ENCODE results near the gene ADCK2.
A peak's percentile ranks its signal among the peaks of the same experiment; 100 is the strongest.
"Not testable (repeated sequence)": the region's sequence is repeated elsewhere in the genome, so short reads cannot be mapped to it uniquely, and the experiment has no call there.

The ADCK2 gene

DNA sequence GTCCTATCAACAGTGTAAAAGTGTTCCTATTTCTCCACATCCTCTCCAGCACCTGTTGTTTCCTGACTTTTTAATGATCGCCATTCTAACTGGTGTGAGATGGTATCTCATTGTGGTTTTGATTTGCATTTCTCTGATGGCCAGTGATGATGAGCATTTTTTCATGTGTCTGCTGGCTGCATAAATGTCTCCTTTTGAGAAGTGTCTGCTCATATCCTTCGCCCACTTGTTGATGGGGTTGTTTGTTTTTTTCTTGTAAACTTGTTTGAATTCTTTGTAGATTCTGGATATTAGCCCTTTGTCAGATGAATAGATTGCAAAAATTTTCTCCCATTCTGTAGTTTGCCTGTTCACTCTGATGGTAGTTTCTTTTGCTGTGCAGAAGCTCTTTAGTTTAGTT is 9.8 kb upstream of the ADCK2 start:
- H3K27me3 ChIP-seq (ENCODE audit: control insufficient read depth, insufficient read depth, low read length): not testable (repeated sequence)

DNA sequence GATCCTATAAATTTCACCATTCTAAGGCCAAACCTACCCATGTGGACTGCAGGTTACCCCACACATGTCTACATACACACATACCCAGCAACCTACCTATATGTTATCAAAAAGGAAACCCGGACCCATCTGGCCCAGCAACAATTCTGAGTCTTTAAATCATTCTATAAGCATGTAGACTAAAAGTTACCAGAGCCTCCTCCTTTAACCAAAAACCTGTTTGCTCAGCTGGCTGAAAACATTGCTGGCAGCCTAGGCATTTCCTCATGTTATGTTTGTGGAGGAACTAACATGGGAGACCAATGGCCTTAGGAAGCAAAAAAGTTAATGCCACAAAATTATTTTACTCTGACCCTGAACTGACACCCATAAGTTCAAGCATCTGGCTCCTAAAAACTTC is 5.3 kb upstream of the ADCK2 start:
- no peaks in the 10 kb centered on the region; the same call in 1 of the 2 replicates for H3K27me3 ChIP-seq (ENCODE audit: control insufficient read depth, insufficient read depth, low read length)
- H3K4me3 ChIP-seq (ENCODE audit: low read depth, low read length): no peak overlapping the region
- no peaks in the 10 kb centered on the region for H3K9me3 ChIP-seq (ENCODE audit: control insufficient read depth, insufficient read depth, low read depth, low read length)
- H3K9ac ChIP-seq (ENCODE audit: low read length): no peak overlapping the region
- H3K36me3 ChIP-seq (ENCODE audit: control insufficient read depth, insufficient read depth, low read length): no peaks in the 10 kb centered on the region
- peaks cover 5% of the 10 kb centered on the region; the same call in 1 of the 2 replicates for H3K4me1 ChIP-seq (ENCODE audit: control insufficient read depth, insufficient read depth, low read length)
- no peak overlapping the region for H3K27ac ChIP-seq (ENCODE audit: low read depth, low read length)

More for the DNA sequence above, 9.8 kb upstream of the ADCK2 start:
- not testable (repeated sequence) for H3K36me3 ChIP-seq (ENCODE audit: control insufficient read depth, insufficient read depth, low read length); H3K9me3 ChIP-seq (ENCODE audit: control insufficient read depth, insufficient read depth, low read depth, low read length); H3K27ac ChIP-seq (ENCODE audit: low read depth, low read length); H3K9ac ChIP-seq (ENCODE audit: low read length); H3K4me1 ChIP-seq (ENCODE audit: control insufficient read depth, insufficient read depth, low read length); H3K4me3 ChIP-seq (ENCODE audit: low read depth, low read length)

DNA sequence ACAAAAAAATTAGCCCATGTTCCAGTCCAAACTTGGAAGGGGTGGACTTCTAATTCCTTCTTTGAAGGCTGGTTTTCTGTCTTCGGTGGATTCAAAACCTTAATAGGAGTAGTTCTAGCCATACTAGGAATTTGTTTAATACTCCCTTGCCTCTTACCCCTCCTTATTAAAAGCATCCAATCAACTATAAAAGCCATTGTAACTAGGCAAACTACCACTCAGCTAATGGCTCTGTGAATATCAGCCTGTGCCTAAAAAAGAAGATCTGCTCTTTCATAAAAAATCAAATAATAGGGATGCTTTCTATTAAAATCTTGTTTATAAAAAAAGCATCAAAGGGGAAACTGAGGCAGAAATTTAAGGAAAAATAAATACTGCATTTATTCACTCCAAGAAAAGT is 4.1 kb upstream of the ADCK2 start:
- Histone ChIP-seq H3K9me3 (ENCODE audit: control insufficient read depth, insufficient read depth, low read depth, low read length) (no peaks in the 10 kb centered on the region), H3K4me3 (ENCODE audit: low read depth, low read length) (no peak overlapping the region), H3K9ac (ENCODE audit: low read length) (no peak overlapping the region), H3K27me3 (ENCODE audit: control insufficient read depth, insufficient read depth, low read length) (peaks cover 6% of the 10 kb centered on the region; the same call in 1 of the 2 replicates), H3K36me3 (ENCODE audit: control insufficient read depth, insufficient read depth, low read length) (no peaks in the 10 kb centered on the region), H3K4me1 (ENCODE audit: control insufficient read depth, insufficient read depth, low read length) (peaks cover 10% of the 10 kb centered on the region; the same call in 1 of the 2 replicates), H3K27ac (ENCODE audit: low read depth, low read length) (no peak overlapping the region)

- no peaks in the 10 kb centered on the region for H3K36me3 ChIP-seq (ENCODE audit: control insufficient read depth, insufficient read depth, low read length)
- no peak overlapping the region for H3K27ac ChIP-seq (ENCODE audit: low read depth, low read length)
- no peak overlapping the region for H3K9ac ChIP-seq (ENCODE audit: low read length)
- H3K4me3 ChIP-seq (ENCODE audit: low read depth, low read length): no peak overlapping the region
- no peaks in the 10 kb centered on the region for H3K9me3 ChIP-seq (ENCODE audit: control insufficient read depth, insufficient read depth, low read depth, low read length)
- peaks cover 12% of the 10 kb centered on the region; the same call in 1 of the 2 replicates for H3K27me3 ChIP-seq (ENCODE audit: control insufficient read depth, insufficient read depth, low read length)
- peaks cover 13% of the 10 kb centered on the region; the same call in 1 of the 2 replicates for H3K4me1 ChIP-seq (ENCODE audit: control insufficient read depth, insufficient read depth, low read length)
Measured at GRCh38 chr7:140669352-140669751, 3.4 kb upstream of the ADCK2 start.

DNA sequence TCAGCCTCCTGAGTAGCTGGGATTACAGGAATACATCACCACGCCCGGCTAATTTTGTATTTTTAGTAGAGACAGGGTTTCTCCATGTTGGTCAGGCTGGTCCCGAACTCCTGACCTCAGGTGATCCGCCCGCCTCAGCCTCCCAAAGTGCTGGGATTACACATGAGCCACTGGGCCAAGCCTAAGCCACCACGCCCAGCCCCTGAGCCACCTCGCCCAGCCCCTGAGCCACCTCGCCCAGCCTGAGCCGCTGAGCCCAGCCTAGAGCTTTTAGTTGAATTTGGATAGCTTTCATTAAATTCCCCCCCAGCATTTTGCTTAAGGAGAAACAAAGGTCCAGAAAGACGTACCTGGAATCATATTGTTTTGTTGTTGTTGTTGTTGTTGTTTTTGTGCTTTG is 2.9 kb upstream of the ADCK2 start:
- not testable (repeated sequence) for H3K27ac ChIP-seq (ENCODE audit: low read depth, low read length); H3K9ac ChIP-seq (ENCODE audit: low read length); H3K9me3 ChIP-seq (ENCODE audit: control insufficient read depth, insufficient read depth, low read depth, low read length); H3K36me3 ChIP-seq (ENCODE audit: control insufficient read depth, insufficient read depth, low read length); H3K4me3 ChIP-seq (ENCODE audit: low read depth, low read length)
- peaks cover 12% of the 10 kb centered on the region; the same call in 1 of the 2 replicates for H3K27me3 ChIP-seq (ENCODE audit: control insufficient read depth, insufficient read depth, low read length)
- peaks cover 13% of the 10 kb centered on the region; the same call in 1 of the 2 replicates for H3K4me1 ChIP-seq (ENCODE audit: control insufficient read depth, insufficient read depth, low read length)

DNA sequence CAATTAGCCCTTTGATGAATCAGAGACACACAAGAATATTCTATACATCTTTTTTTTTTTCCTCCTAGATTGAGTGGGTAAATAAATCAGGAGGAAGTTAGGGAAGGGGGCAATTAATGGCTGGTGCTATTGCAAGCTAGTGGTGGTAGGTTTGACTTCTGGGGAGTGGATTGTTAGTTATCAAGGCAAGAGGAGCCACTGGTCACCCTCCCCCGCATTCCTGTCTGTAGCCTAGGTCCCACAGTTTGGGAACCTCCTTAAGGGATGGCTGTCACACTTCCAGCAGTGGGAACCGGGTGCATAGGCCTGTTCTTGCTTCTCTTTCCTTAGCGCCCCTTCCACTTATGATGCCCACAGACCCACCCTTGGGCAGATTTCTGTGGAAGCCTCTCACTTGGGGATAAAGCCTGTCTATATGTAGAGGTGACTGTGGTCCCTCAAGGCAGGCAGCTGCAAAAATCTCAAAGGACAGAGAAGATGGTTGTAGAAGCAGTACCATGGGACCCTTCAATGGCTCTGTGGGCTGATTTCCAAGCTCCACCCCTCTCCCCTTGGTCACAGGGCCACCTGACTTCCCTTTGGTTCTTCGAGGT is 2.3 kb upstream of the ADCK2 start:
- H3K9ac ChIP-seq (ENCODE audit: low read length): no peak overlapping the region

GRCh38 chr7:140671966-140672365 is 779 bp upstream of the ADCK2 start:
- H3K9ac ChIP-seq (ENCODE audit: low read length): no peak overlapping the region
- peaks cover 12% of the 10 kb centered on the region; the same call in 1 of the 2 replicates for H3K27me3 ChIP-seq (ENCODE audit: control insufficient read depth, insufficient read depth, low read length)
- H3K4me1 ChIP-seq (ENCODE audit: control insufficient read depth, insufficient read depth, low read length): peaks cover 17% of the 10 kb centered on the region
- H3K9me3 ChIP-seq (ENCODE audit: control insufficient read depth, insufficient read depth, low read depth, low read length): no peaks in the 10 kb centered on the region
- no peak overlapping the region for H3K27ac ChIP-seq (ENCODE audit: low read depth, low read length)
- H3K4me3 ChIP-seq (ENCODE audit: low read depth, low read length): peak overlapping the region; percentile 88
- no peaks in the 10 kb centered on the region for H3K36me3 ChIP-seq (ENCODE audit: control insufficient read depth, insufficient read depth, low read length)

More for the DNA sequence above, 2.3 kb upstream of the ADCK2 start:
- H3K4me3 ChIP-seq (ENCODE audit: low read depth, low read length): no peak overlapping the region
- peaks cover 14% of the 10 kb centered on the region for H3K4me1 ChIP-seq (ENCODE audit: control insufficient read depth, insufficient read depth, low read length)
- H3K36me3 ChIP-seq (ENCODE audit: control insufficient read depth, insufficient read depth, low read length): no peaks in the 10 kb centered on the region
- H3K27me3 ChIP-seq (ENCODE audit: control insufficient read depth, insufficient read depth, low read length): peaks cover 12% of the 10 kb centered on the region; the same call in 1 of the 2 replicates
- no peak overlapping the region for H3K27ac ChIP-seq (ENCODE audit: low read depth, low read length)
- H3K9me3 ChIP-seq (ENCODE audit: control insufficient read depth, insufficient read depth, low read depth, low read length): no peaks in the 10 kb centered on the region

- peak overlapping the region; percentile 88 for H3K4me3 ChIP-seq (ENCODE audit: low read depth, low read length)
- peaks cover 17% of the 10 kb centered on the region for H3K4me1 ChIP-seq (ENCODE audit: control insufficient read depth, insufficient read depth, low read length)
- peak overlapping the region; percentile 45 for H3K9ac ChIP-seq (ENCODE audit: low read length)
- no peak overlapping the region for H3K27ac ChIP-seq (ENCODE audit: low read depth, low read length)
- H3K9me3 ChIP-seq (ENCODE audit: control insufficient read depth, insufficient read depth, low read depth, low read length): no peaks in the 10 kb centered on the region
- H3K27me3 ChIP-seq (ENCODE audit: control insufficient read depth, insufficient read depth, low read length): peaks cover 12% of the 10 kb centered on the region; the same call in 1 of the 2 replicates
- no peaks in the 10 kb centered on the region for H3K36me3 ChIP-seq (ENCODE audit: control insufficient read depth, insufficient read depth, low read length)
Measured at GRCh38 chr7:140673063-140673773, 473 bp downstream of the ADCK2 start.

DNA sequence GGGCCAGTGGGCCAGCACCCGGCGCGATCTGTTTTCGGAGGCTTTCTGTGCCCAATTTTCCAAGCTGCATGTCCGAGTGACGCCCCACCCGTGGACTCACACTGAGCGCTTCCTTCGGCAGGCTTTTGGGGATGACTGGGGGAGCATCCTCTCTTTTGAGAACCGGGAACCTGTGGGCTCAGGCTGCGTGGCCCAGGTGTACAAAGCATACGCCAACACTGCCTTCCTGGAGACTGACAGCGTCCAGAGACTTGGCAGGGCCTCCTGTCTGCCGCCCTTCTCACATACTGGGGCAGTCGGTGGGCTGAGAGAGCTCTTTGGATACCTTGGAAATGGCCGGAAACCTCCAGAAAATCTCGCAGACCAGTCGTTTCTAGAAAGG is 1.0 kb downstream of the ADCK2 start:
- Histone ChIP-seq H3K9me3 (ENCODE audit: control insufficient read depth, insufficient read depth, low read depth, low read length) (no peaks in the 10 kb centered on the region), H3K36me3 (ENCODE audit: control insufficient read depth, insufficient read depth, low read length) (no peaks in the 10 kb centered on the region), H3K4me3 (ENCODE audit: low read depth, low read length) (peak overlapping the region; percentile 88), H3K27ac (ENCODE audit: low read depth, low read length) (no peak overlapping the region), H3K9ac (ENCODE audit: low read length) (no peak overlapping the region), H3K27me3 (ENCODE audit: control insufficient read depth, insufficient read depth, low read length) (peaks cover 12% of the 10 kb centered on the region; the same call in 1 of the 2 replicates), H3K4me1 (ENCODE audit: control insufficient read depth, insufficient read depth, low read length) (peaks cover 17% of the 10 kb centered on the region)

DNA sequence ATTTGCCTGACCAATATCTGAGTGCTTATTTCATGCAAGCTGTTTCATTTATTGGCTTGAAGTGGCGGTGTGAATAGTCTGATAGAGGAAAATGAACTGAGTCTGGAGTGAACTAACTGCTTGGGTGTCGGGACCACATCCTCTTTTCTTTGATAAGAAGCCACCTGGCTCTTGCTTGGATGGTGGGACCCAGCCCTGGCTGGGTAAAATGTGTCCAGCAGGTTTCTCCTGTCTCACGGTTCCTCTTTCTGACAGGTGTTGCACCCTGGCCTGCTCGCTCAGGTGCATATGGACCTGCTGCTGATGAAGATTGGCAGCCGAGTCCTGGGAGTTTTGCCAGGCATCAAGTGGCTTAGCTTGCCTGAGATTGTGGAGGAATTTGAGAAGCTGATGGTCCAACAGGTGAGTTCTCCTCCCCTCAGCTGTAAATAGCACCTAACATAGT is 1.6 kb downstream of the ADCK2 start:
- Histone ChIP-seq H3K27ac (ENCODE audit: low read depth, low read length) (no peak overlapping the region), H3K4me3 (ENCODE audit: low read depth, low read length) (no peak overlapping the region), H3K9ac (ENCODE audit: low read length) (no peak overlapping the region)

More for the DNA sequence above, 1.6 kb downstream of the ADCK2 start:
- no peaks in the 10 kb centered on the region for H3K9me3 ChIP-seq (ENCODE audit: control insufficient read depth, insufficient read depth, low read depth, low read length)
- peaks cover 17% of the 10 kb centered on the region for H3K4me1 ChIP-seq (ENCODE audit: control insufficient read depth, insufficient read depth, low read length)
- peaks cover 12% of the 10 kb centered on the region; the same call in 1 of the 2 replicates for H3K27me3 ChIP-seq (ENCODE audit: control insufficient read depth, insufficient read depth, low read length)
- peaks cover 6% of the 10 kb centered on the region for H3K36me3 ChIP-seq (ENCODE audit: control insufficient read depth, insufficient read depth, low read length)

Data from HUES6 (cell line).